T-helper 1 cell (primary cell): ENCODE results near the gene REEP3.
A peak's percentile ranks its signal among the peaks of the same experiment; 100 is the strongest.

ENCODE experiments used
- DNase-seq, 5 donors: peaks; one replicate each; pipeline ENCODE4 v3.0.0-alpha.2; 2012 to 2020

The REEP3 gene

GRCh38 chr10:63591600-63592379, 70.6 kb downstream of the REEP3 start:
- DNase-seq, result no peak

- no peak for DNase-seq
Measured at GRCh38 chr10:63593576-63593975, 72.4 kb downstream of the REEP3 start.

- DNase-seq, result no peak
Measured at GRCh38 chr10:63595072-63595471, 73.9 kb downstream of the REEP3 start.

GRCh38 chr10:63596924-63597323, 75.7 kb downstream of the REEP3 start:
- no peak for DNase-seq

- DNase-seq, result no peak
Measured at GRCh38 chr10:63600540-63600939, 79.3 kb downstream of the REEP3 start.

GRCh38 chr10:63603709-63604445, 82.7 kb downstream of the REEP3 start:
- no peak for DNase-seq

GRCh38 chr10:63605197-63605967, 84.2 kb downstream of the REEP3 start:
- DNase-seq, result no peak

GRCh38 chr10:63608511-63608910, 87.3 kb downstream of the REEP3 start:
- no peak for DNase-seq

- peak in 1 of 5 donors; percentile 23 for DNase-seq
Measured at GRCh38 chr10:63611078-63611477, 89.9 kb downstream of the REEP3 start.

- no peak for DNase-seq
Measured at GRCh38 chr10:63614371-63614891, 93.2 kb downstream of the REEP3 start.

- DNase-seq, result no peak
Measured at GRCh38 chr10:63618552-63618951, 97.4 kb downstream of the REEP3 start.

- no peak for DNase-seq
Measured at GRCh38 chr10:63619426-63619825, 98.2 kb downstream of the REEP3 start.

GRCh38 chr10:63622097-63622496, 100.9 kb downstream of the REEP3 start:
- DNase-seq, result no peak

GRCh38 chr10:63624701-63625100, 103.5 kb downstream of the REEP3 start:
- DNase-seq, result no peak

- no peak for DNase-seq
Measured at GRCh38 chr10:63627396-63627795, 106.2 kb downstream of the REEP3 start.

GRCh38 chr10:63627881-63628296, 106.7 kb downstream of the REEP3 start:
- DNase-seq, result no peak

GRCh38 chr10:63628526-63629362, 107.5 kb downstream of the REEP3 start:
- no peak for DNase-seq

GRCh38 chr10:63629363-63630084, 108.3 kb downstream of the REEP3 start:
- peak; percentile 40 to 83 (median 61) for DNase-seq

GRCh38 chr10:63630085-63630930, 109.1 kb downstream of the REEP3 start:
- peak; percentile 58 to 88 (median 61) for DNase-seq

GRCh38 chr10:63630931-63631680, 109.9 kb downstream of the REEP3 start:
- no peak for DNase-seq
